ENCODE data around the gene ARNT2.

ARNT2 gene

DNA sequence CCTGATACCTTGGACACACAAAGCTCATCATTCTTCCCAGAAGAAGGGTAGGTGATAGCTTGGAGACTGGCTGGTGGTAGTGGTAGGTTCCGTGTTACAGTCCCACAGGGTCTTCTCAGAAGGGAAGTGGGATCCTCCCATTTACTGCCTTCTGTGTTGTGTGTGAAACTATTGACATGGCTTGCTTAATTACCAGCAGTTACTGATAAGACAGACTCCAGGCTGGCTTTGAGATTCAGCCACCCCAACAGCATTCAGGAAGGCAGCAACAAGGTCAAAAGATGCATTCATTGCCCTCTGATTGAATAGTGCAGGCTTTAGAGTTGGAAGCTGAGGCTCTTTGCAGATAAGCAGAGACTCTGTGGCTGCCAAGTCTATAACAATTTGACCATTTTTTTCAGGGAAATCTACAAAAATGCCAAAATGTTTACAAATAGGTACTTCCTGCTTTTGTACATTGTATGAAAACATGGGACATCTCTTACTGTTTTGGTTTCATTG lies 7.7 kb downstream of the ARNT2 start:
- H3K4me3 ChIP-seq (ENCODE audit: low read length), result no peak overlapping the region
- no peak for TF ChIP-seq EZH2 (optimal IDR thresholded peaks at IDR 0.05; ENCODE audit: low read depth, low read length)
- TF ChIP-seq CTCF (IDR thresholded peaks at IDR 0.05; ENCODE audit: low read length), result no peak
- no peak for TF ChIP-seq EZH2phosphoT487 (IDR thresholded peaks at IDR 0.05; ENCODE audit: low read length)
- H3K9ac ChIP-seq (ENCODE audit: low read length), result no peak overlapping the region
- no peaks in the 10 kb centered on the region for H3K36me3 ChIP-seq (replicated peaks; ENCODE audit: insufficient read depth, low read length)
- H3F3A ChIP-seq (ENCODE audit: insufficient read depth, low read length), result no peaks in the 10 kb centered on the region
- no peaks in the 10 kb centered on the region for H3K9me2 ChIP-seq (replicated peaks; ENCODE audit: insufficient read depth, low read length)
- H2AFZ ChIP-seq (ENCODE audit: low read length), result no peak overlapping the region
- no peaks in the 10 kb centered on the region for H3K27me3 ChIP-seq (replicated peaks; ENCODE audit: insufficient read depth, low read length)
- H3K27ac ChIP-seq (ENCODE audit: low read length), result no peak overlapping the region
- H3K9me3 ChIP-seq (replicated peaks; ENCODE audit: insufficient read depth, low read length), result no peaks in the 10 kb centered on the region
- no peak for DNase-seq
- H3K4me1 ChIP-seq (ENCODE audit: low read length), result no peaks in the 10 kb centered on the region
- no peak overlapping the region for H3K4me2 ChIP-seq (ENCODE audit: low read depth, low read length)
- no peaks in the 10 kb centered on the region for H4K20me1 ChIP-seq (ENCODE audit: insufficient read depth, low read length)
- H3K79me2 ChIP-seq (ENCODE audit: low read length), result no peaks in the 10 kb centered on the region

GRCh38 chr15:80414546-80415357 lies 10.6 kb downstream of the ARNT2 start:
- TF ChIP-seq EZH2phosphoT487 (IDR thresholded peaks at IDR 0.05; ENCODE audit: low read length), result no peak

GRCh38 chr15:80415358-80415670 lies 11.1 kb downstream of the ARNT2 start:
- no peak for DNase-seq
- Histone ChIP-seq H3K9ac (ENCODE audit: low read length) (no peak overlapping the region), H3K4me1 (ENCODE audit: low read length) (peaks cover 4% of the 10 kb centered on the region)

More at GRCh38 chr15:80414546-80415357, 10.6 kb downstream of the ARNT2 start:
- Histone ChIP-seq H3K79me2 (ENCODE audit: low read length) (no peaks in the 10 kb centered on the region), H3K4me3 (ENCODE audit: low read length) (no peak overlapping the region), H3F3A (ENCODE audit: insufficient read depth, low read length) (no peaks in the 10 kb centered on the region), H2AFZ (ENCODE audit: low read length) (no peak overlapping the region), H3K9me2 (replicated peaks; ENCODE audit: insufficient read depth, low read length) (no peaks in the 10 kb centered on the region), H3K27ac (ENCODE audit: low read length) (no peak overlapping the region), H3K36me3 (replicated peaks; ENCODE audit: insufficient read depth, low read length) (no peaks in the 10 kb centered on the region), H3K9me3 (replicated peaks; ENCODE audit: insufficient read depth, low read length) (no peaks in the 10 kb centered on the region), H3K27me3 (replicated peaks; ENCODE audit: insufficient read depth, low read length) (no peaks in the 10 kb centered on the region), H3K9ac (ENCODE audit: low read length) (no peak overlapping the region), H3K4me1 (ENCODE audit: low read length) (no peaks in the 10 kb centered on the region), H3K4me2 (ENCODE audit: low read depth, low read length) (no peak overlapping the region), H4K20me1 (ENCODE audit: insufficient read depth, low read length) (no peaks in the 10 kb centered on the region)
- no peak for DNase-seq

More at GRCh38 chr15:80415358-80415670, 11.1 kb downstream of the ARNT2 start:
- no peaks in the 10 kb centered on the region for H3K9me3 ChIP-seq (replicated peaks; ENCODE audit: insufficient read depth, low read length)
- no peaks in the 10 kb centered on the region for H3K36me3 ChIP-seq (replicated peaks; ENCODE audit: insufficient read depth, low read length)
- H3K27me3 ChIP-seq (replicated peaks; ENCODE audit: insufficient read depth, low read length), result no peaks in the 10 kb centered on the region
- no peak overlapping the region for H3K27ac ChIP-seq (ENCODE audit: low read length)
- no peak overlapping the region for H2AFZ ChIP-seq (ENCODE audit: low read length)
- no peak overlapping the region for H3K4me3 ChIP-seq (ENCODE audit: low read length)
- H3K9me2 ChIP-seq (replicated peaks; ENCODE audit: insufficient read depth, low read length), result no peaks in the 10 kb centered on the region
- H3K4me2 ChIP-seq (ENCODE audit: low read depth, low read length), result no peak overlapping the region
- H3K79me2 ChIP-seq (ENCODE audit: low read length), result no peaks in the 10 kb centered on the region
- no peaks in the 10 kb centered on the region for H4K20me1 ChIP-seq (ENCODE audit: insufficient read depth, low read length)
- H3F3A ChIP-seq (ENCODE audit: insufficient read depth, low read length), result no peaks in the 10 kb centered on the region
- TF ChIP-seq CTCF (IDR thresholded peaks at IDR 0.05; ENCODE audit: low read length), result no peak
- TF ChIP-seq EZH2phosphoT487 (IDR thresholded peaks at IDR 0.05; ENCODE audit: low read length), result no peak
- no peak for TF ChIP-seq EZH2 (optimal IDR thresholded peaks at IDR 0.05; ENCODE audit: low read depth, low read length)
